ENCODE measurements around the gene BTNL3.

BTNL3 gene

GRCh38 chr5:181037365-181037861 lies 48.8 kb downstream of the BTNL3 start:
- H3K23ac ChIP-seq (ENCODE audit: low read length in 2 of 2): no peak overlapping the region
- no peak overlapping the region for H2BK120ac ChIP-seq (ENCODE audit: low read depth, low read length)
- no peak overlapping the region for H2AK5ac ChIP-seq (ENCODE audit: low read length, severe bottlenecking)
- no peak overlapping the region for H3K14ac ChIP-seq (ENCODE audit: low read length in 2 of 2)
- no peaks in the 10 kb centered on the region for H3K36me3 ChIP-seq (ENCODE audit: control insufficient read depth in 1 of 2, insufficient read depth in 2 of 2, low read depth in 1 of 2, low read length in 2 of 2)
- H3K4me2 ChIP-seq (ENCODE audit: low read length, poor library complexity, severe bottlenecking): no peak overlapping the region
- no peak overlapping the region for H3K18ac ChIP-seq (ENCODE audit: low read depth in 1 of 2, low read length in 2 of 2)
- H2AFZ ChIP-seq (ENCODE audit: low read depth, low read length): no peak overlapping the region
- H3K4me1 ChIP-seq (ENCODE audit: control insufficient read depth, insufficient read depth, low read depth, low read length): no peaks in the 10 kb centered on the region
- H4K8ac ChIP-seq (ENCODE audit: low read length): no peak overlapping the region
- H3K79me1 ChIP-seq (replicated peaks; ENCODE audit: low read length, poor library complexity, severe bottlenecking): no peaks in the 10 kb centered on the region
- no peak overlapping the region for H3K4ac ChIP-seq (ENCODE audit: low read depth in 1 of 2, low read length in 2 of 2)
- WGBS: 67% methylated on average over 4 of the region's 4 CpGs
- H3K9ac ChIP-seq (ENCODE audit: low read length): no peak overlapping the region
- no peaks in the 10 kb centered on the region for H3K9me3 ChIP-seq (ENCODE audit: control insufficient read depth, low read length)
- H2BK5ac ChIP-seq (ENCODE audit: low read depth, low read length, poor library complexity, severe bottlenecking): no peak overlapping the region
- no peak overlapping the region for H2BK12ac ChIP-seq (ENCODE audit: low read length in 2 of 2)
- H3K4me3 ChIP-seq (ENCODE audit: insufficient read depth in 1 of 2, low read depth in 1 of 2, low read length in 2 of 2): no peak overlapping the region
- DNase-seq: no peak
- no peak overlapping the region for H3K27ac ChIP-seq (ENCODE audit: low read length, poor library complexity, severe bottlenecking)
- no peak overlapping the region for H4K91ac ChIP-seq (ENCODE audit: low read length)
- no peak overlapping the region for H2BK15ac ChIP-seq (ENCODE audit: low read depth, poor library complexity, severe bottlenecking)
- H3K27me3 ChIP-seq (ENCODE audit: control insufficient read depth in 1 of 2, insufficient read depth in 1 of 2, low read length in 2 of 2): peaks cover 18 to 65% of the 10 kb centered on the region in 2 experiments

GRCh38 chr5:181039471-181039870 lies 50.8 kb downstream of the BTNL3 start:
- Histone ChIP-seq H3K9me3 (ENCODE audit: control insufficient read depth, low read length) (no peaks in the 10 kb centered on the region), H3K79me1 (replicated peaks; ENCODE audit: low read length, poor library complexity, severe bottlenecking) (no peaks in the 10 kb centered on the region), H3K9ac (ENCODE audit: low read length) (no peak overlapping the region), H3K4me3 (ENCODE audit: insufficient read depth in 1 of 2, low read depth in 1 of 2, low read length in 2 of 2) (no peak overlapping the region), H3K4ac (ENCODE audit: low read depth in 1 of 2, low read length in 2 of 2) (no peak overlapping the region), H2AK5ac (ENCODE audit: low read length, severe bottlenecking) (no peak overlapping the region), H3K27me3 (ENCODE audit: control insufficient read depth in 1 of 2, insufficient read depth in 1 of 2, low read length in 2 of 2) (peaks cover 23 to 86% of the 10 kb centered on the region in 2 experiments), H2BK5ac (ENCODE audit: low read depth, low read length, poor library complexity, severe bottlenecking) (no peak overlapping the region), H2BK12ac (ENCODE audit: low read length in 2 of 2) (no peak overlapping the region), H4K8ac (ENCODE audit: low read length) (no peak overlapping the region), H2BK15ac (ENCODE audit: low read depth, poor library complexity, severe bottlenecking) (no peak overlapping the region), H2AFZ (ENCODE audit: low read depth, low read length) (no peak overlapping the region), H4K91ac (ENCODE audit: low read length) (no peak overlapping the region), H2BK120ac (ENCODE audit: low read depth, low read length) (no peak overlapping the region), H3K27ac (ENCODE audit: low read length, poor library complexity, severe bottlenecking) (no peak overlapping the region), H3K4me1 (ENCODE audit: control insufficient read depth, insufficient read depth, low read depth, low read length) (no peaks in the 10 kb centered on the region), H3K14ac (ENCODE audit: low read length in 2 of 2) (no peak overlapping the region), H3K36me3 (ENCODE audit: control insufficient read depth in 1 of 2, insufficient read depth in 2 of 2, low read depth in 1 of 2, low read length in 2 of 2) (no peaks in the 10 kb centered on the region), H3K23ac (ENCODE audit: low read length in 2 of 2) (no peak overlapping the region), H3K18ac (ENCODE audit: low read depth in 1 of 2, low read length in 2 of 2) (no peak overlapping the region), H3K4me2 (ENCODE audit: low read length, poor library complexity, severe bottlenecking) (no peak overlapping the region)
- 75% methylated on average over 8 of the region's 8 CpGs for WGBS
- DNase-seq: no peak

- H3K9me3 ChIP-seq (ENCODE audit: control insufficient read depth, low read length): no peaks in the 10 kb centered on the region
- H4K8ac ChIP-seq (ENCODE audit: low read length): no peak within 1 kb of the TSS
- H2BK5ac ChIP-seq (ENCODE audit: low read depth, low read length, poor library complexity, severe bottlenecking): no peak within 1 kb of the TSS
- H4K91ac ChIP-seq (ENCODE audit: low read length): no peak within 1 kb of the TSS
- H3K79me1 ChIP-seq (replicated peaks; ENCODE audit: low read length, poor library complexity, severe bottlenecking): no peaks in the 10 kb centered on the region
- no peak within 1 kb of the TSS for H2AFZ ChIP-seq (ENCODE audit: low read depth, low read length)
- no peak within 1 kb of the TSS for H3K4me3 ChIP-seq (ENCODE audit: insufficient read depth in 1 of 2, low read depth in 1 of 2, low read length in 2 of 2)
- 73% methylated on average over 15 of the region's 17 CpGs for WGBS
- no peak within 1 kb of the TSS for H3K23ac ChIP-seq (ENCODE audit: low read length in 2 of 2)
- no peak within 1 kb of the TSS for H2BK120ac ChIP-seq (ENCODE audit: low read depth, low read length)
- H3K4me2 ChIP-seq (ENCODE audit: low read length, poor library complexity, severe bottlenecking): no peak within 1 kb of the TSS
- no peak for DNase-seq
- no peak within 1 kb of the TSS for H3K18ac ChIP-seq (ENCODE audit: low read depth in 1 of 2, low read length in 2 of 2)
- H3K14ac ChIP-seq (ENCODE audit: low read length in 2 of 2): no peak within 1 kb of the TSS
- H3K36me3 ChIP-seq (ENCODE audit: control insufficient read depth in 1 of 2, insufficient read depth in 2 of 2, low read depth in 1 of 2, low read length in 2 of 2): no peaks in the 10 kb centered on the region
- H2AK5ac ChIP-seq (ENCODE audit: low read length, severe bottlenecking): no peak within 1 kb of the TSS
- H3K4ac ChIP-seq (ENCODE audit: low read depth in 1 of 2, low read length in 2 of 2): no peak within 1 kb of the TSS
- H3K27ac ChIP-seq (ENCODE audit: low read length, poor library complexity, severe bottlenecking): no peak within 1 kb of the TSS
- no peak within 1 kb of the TSS for H2BK15ac ChIP-seq (ENCODE audit: low read depth, poor library complexity, severe bottlenecking)
- H3K27me3 ChIP-seq (ENCODE audit: control insufficient read depth in 1 of 2, insufficient read depth in 1 of 2, low read length in 2 of 2): peaks cover 23 to 89% of the 10 kb centered on the region in 2 experiments
- no peak within 1 kb of the TSS for H3K9ac ChIP-seq (ENCODE audit: low read length)
- H3K4me1 ChIP-seq (ENCODE audit: control insufficient read depth, insufficient read depth, low read depth, low read length): no peaks in the 10 kb centered on the region
- no peak within 1 kb of the TSS for H2BK12ac ChIP-seq (ENCODE audit: low read length in 2 of 2)
Observed at GRCh38 chr5:181039931-181040630, 51.4 kb downstream of the BTNL3 start, which contains the start of gene BTNL9. TSS of gene BTNL9 (plus strand) at chr5:181040266. CDS start at chr5:181045490, 5,224 bp downstream.

- Histone ChIP-seq H3K79me1 (replicated peaks; ENCODE audit: low read length, poor library complexity, severe bottlenecking) (no peaks in the 10 kb centered on the region), H2BK15ac (ENCODE audit: low read depth, poor library complexity, severe bottlenecking) (no peak overlapping the region), H2BK12ac (ENCODE audit: low read length in 2 of 2) (no peak overlapping the region), H3K27me3 (ENCODE audit: control insufficient read depth in 1 of 2, insufficient read depth in 1 of 2, low read length in 2 of 2) (peaks cover 23 to 90% of the 10 kb centered on the region in 2 experiments), H2AK5ac (ENCODE audit: low read length, severe bottlenecking) (no peak overlapping the region), H3K23ac (ENCODE audit: low read length in 2 of 2) (no peak overlapping the region), H2BK120ac (ENCODE audit: low read depth, low read length) (no peak overlapping the region), H3K27ac (ENCODE audit: low read length, poor library complexity, severe bottlenecking) (no peak overlapping the region), H3K14ac (ENCODE audit: low read length in 2 of 2) (no peak overlapping the region), H4K91ac (ENCODE audit: low read length) (no peak overlapping the region), H3K9ac (ENCODE audit: low read length) (no peak overlapping the region), H3K18ac (ENCODE audit: low read depth in 1 of 2, low read length in 2 of 2) (no peak overlapping the region), H4K8ac (ENCODE audit: low read length) (no peak overlapping the region), H3K4ac (ENCODE audit: low read depth in 1 of 2, low read length in 2 of 2) (no peak overlapping the region), H3K9me3 (ENCODE audit: control insufficient read depth, low read length) (no peaks in the 10 kb centered on the region), H3K36me3 (ENCODE audit: control insufficient read depth in 1 of 2, insufficient read depth in 2 of 2, low read depth in 1 of 2, low read length in 2 of 2) (no peaks in the 10 kb centered on the region), H3K4me2 (ENCODE audit: low read length, poor library complexity, severe bottlenecking) (no peak overlapping the region), H3K4me3 (ENCODE audit: insufficient read depth in 1 of 2, low read depth in 1 of 2, low read length in 2 of 2) (no peak overlapping the region), H2BK5ac (ENCODE audit: low read depth, low read length, poor library complexity, severe bottlenecking) (no peak overlapping the region), H2AFZ (ENCODE audit: low read depth, low read length) (no peak overlapping the region), H3K4me1 (ENCODE audit: control insufficient read depth, insufficient read depth, low read depth, low read length) (no peaks in the 10 kb centered on the region)
- 85% methylated on average over 7 of the region's 8 CpGs for WGBS
- no peak for DNase-seq
Observed at GRCh38 chr5:181040631-181040945, 51.9 kb downstream of the BTNL3 start.
